NCI-H187 (cell line): Measurements from ENCODE around the gene STAT6.
"Not testable (repeated sequence)": the region's sequence is repeated elsewhere in the genome, so short reads cannot be mapped to it uniquely, and the experiment has no call there.

Experiments used
- DNase-seq, 2 experiments: peaks; one replicate each; lab custom pipeline; 2025; lab: John Stamatoyannopoulos, UW

Gene STAT6

GRCh38 chr12:57126061-57126460 lies 14.9 kb upstream of the STAT6 start:
- DNase-seq, result no peak

GRCh38 chr12:57124261-57124877 lies 13.2 kb upstream of the STAT6 start:
- DNase-seq, result peak; percentile 39 to 56

- DNase-seq, result no peak
Observed at GRCh38 chr12:57123813-57124212, 12.7 kb upstream of the STAT6 start.

GRCh38 chr12:57120718-57121117 lies 9.6 kb upstream of the STAT6 start:
- DNase-seq, result not testable (repeated sequence)

GRCh38 chr12:57119294-57120085 lies 8.3 kb upstream of the STAT6 start:
- no peak for DNase-seq

GRCh38 chr12:57118711-57119271 lies 7.6 kb upstream of the STAT6 start:
- DNase-seq, result no peak

- no peak for DNase-seq
Observed at GRCh38 chr12:57116580-57117281, 5.6 kb upstream of the STAT6 start.

- no peak for DNase-seq
Observed at GRCh38 chr12:57112492-57113294, 1.5 kb upstream of the STAT6 start.

- DNase-seq, result peak in 1 of 2 experiments; percentile 26
Observed at GRCh38 chr12:57110104-57111030, 795 bp downstream of the STAT6 start.

GRCh38 chr12:57109207-57110103 lies 1.7 kb downstream of the STAT6 start:
- DNase-seq, result no peak

GRCh38 chr12:57107456-57108155 lies 3.6 kb downstream of the STAT6 start:
- DNase-seq, result no peak

- no peak for DNase-seq
Observed at GRCh38 chr12:57106021-57106708, 5.0 kb downstream of the STAT6 start.

GRCh38 chr12:57105011-57105753 lies 6.0 kb downstream of the STAT6 start:
- DNase-seq, result no peak

- no peak for DNase-seq
Observed at GRCh38 chr12:57104292-57104910, 6.8 kb downstream of the STAT6 start.

- no peak for DNase-seq
Observed at GRCh38 chr12:57103856-57104255, 7.3 kb downstream of the STAT6 start.

GRCh38 chr12:57101892-57102695 lies 9.1 kb downstream of the STAT6 start:
- no peak for DNase-seq
